Measurements from ENCODE around the gene GRK1.
"Not testable (repeated sequence)": the region's sequence is repeated elsewhere in the genome, so short reads cannot be mapped to it uniquely, and the experiment has no call there.

GRK1 gene

DNA sequence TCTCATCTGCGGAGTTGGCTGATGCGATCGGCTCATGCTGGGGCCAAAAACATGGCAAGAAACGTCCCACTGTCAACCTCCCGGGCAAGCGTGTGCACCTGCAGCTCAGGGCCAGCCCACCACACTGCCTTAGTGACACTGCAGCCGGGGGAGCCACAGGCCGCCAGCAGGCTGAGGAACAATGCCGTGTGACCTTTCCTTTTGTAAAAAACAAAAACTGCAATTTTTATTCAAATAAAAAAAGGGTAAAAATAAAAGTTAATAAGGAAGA, 73.2 kb downstream of the GRK1 start:
- no peak overlapping the region for H3K27ac ChIP-seq
- no peak overlapping the region for H3K4me3 ChIP-seq
- DNase-seq (ENCODE audit: low read depth, low spot score) = no peak

DNA sequence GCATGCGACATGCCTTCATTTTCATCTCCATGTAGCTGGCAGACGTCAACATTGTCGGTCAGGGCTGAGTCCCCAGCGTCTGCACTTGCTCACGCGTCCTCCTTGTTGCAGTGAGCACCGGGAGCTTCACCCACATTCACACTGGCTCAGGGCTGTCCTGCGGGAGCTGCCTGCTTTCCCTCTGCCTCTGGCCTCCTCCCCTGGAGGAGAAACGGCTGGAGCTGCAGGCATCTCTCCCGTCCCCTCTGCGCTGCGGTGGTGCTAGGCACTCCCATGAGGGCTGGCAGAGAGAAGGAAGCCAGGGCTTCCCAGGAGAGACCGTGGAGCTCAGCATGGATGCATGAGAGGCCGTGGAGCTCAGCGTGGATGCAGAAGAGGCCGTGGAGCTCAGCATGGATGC, 73.6 kb downstream of the GRK1 start:
- no peaks in the 10 kb centered on the region for H3K36me3 ChIP-seq (ENCODE audit: insufficient read depth, low read length)
- no peak overlapping the region for H3K27ac ChIP-seq
- no peaks in the 10 kb centered on the region for H3K9me3 ChIP-seq (ENCODE audit: low read depth, low read length)
- H3K4me3 ChIP-seq = no peak overlapping the region
- H3K9ac ChIP-seq (ENCODE audit: insufficient read length) = no peak overlapping the region
- no peak for TF ChIP-seq FOXP2 (optimal IDR thresholded peaks at IDR 0.05; ENCODE audit: control extremely low read depth, extremely low read length, insufficient read depth)
- TF ChIP-seq EZH2 (IDR thresholded peaks at IDR 0.05) = no peak
- TF ChIP-seq POLR2AphosphoS5 (IDR thresholded peaks at IDR 0.05; ENCODE audit: borderline replicate concordance, low read depth, low read length) = no peak
- DNase-seq (ENCODE audit: low read depth, low spot score) = no peak

More for the DNA sequence above, 73.2 kb downstream of the GRK1 start:
- TF ChIP-seq FOXP2 (optimal IDR thresholded peaks at IDR 0.05; ENCODE audit: control extremely low read depth, extremely low read length, insufficient read depth) (no peak), POLR2AphosphoS5 (IDR thresholded peaks at IDR 0.05; ENCODE audit: borderline replicate concordance, low read depth, low read length) (no peak), EZH2 (IDR thresholded peaks at IDR 0.05) (no peak)
- Histone ChIP-seq H3K9me3 (ENCODE audit: low read depth, low read length) (no peaks in the 10 kb centered on the region), H3K9ac (ENCODE audit: insufficient read length) (no peak overlapping the region), H3K36me3 (ENCODE audit: insufficient read depth, low read length) (no peaks in the 10 kb centered on the region)

DNA sequence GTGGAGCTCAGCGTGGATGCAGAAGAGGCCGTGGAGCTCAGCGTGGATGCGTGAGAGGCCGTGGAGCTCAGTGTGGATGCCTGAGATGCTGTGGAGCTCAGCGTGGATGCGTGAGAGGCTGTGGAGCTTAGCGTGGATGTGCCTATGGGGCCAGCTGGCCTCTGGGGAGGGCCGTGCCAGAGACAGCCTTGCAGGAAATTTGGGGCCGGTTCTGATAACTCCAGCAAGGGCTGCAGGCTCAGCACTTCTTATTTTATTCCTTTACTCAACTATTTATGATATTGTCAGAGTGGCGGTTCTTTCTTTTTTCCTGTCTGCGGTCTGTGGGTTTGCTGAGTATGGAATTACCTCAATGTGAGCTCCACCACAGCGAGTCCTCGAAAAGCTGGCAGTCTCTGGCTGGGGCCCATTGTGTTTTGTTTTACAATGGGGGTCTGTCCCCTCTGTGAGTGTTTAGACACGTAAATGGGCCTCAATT, 74.2 kb downstream of the GRK1 start:
- peak; percentile 45 for DNase-seq (ENCODE audit: low read depth, low spot score)
- TF ChIP-seq FOXP2 (optimal IDR thresholded peaks at IDR 0.05; ENCODE audit: control extremely low read depth, extremely low read length, insufficient read depth) (no peak), POLR2AphosphoS5 (IDR thresholded peaks at IDR 0.05; ENCODE audit: borderline replicate concordance, low read depth, low read length) (no peak), EZH2 (IDR thresholded peaks at IDR 0.05) (no peak)
- H3K4me3 ChIP-seq = peak overlapping the region; percentile 42
- H3K36me3 ChIP-seq (ENCODE audit: insufficient read depth, low read length) = no peaks in the 10 kb centered on the region
- no peaks in the 10 kb centered on the region for H3K9me3 ChIP-seq (ENCODE audit: low read depth, low read length)
- H3K9ac ChIP-seq (ENCODE audit: insufficient read length) = no peak overlapping the region
- H3K27ac ChIP-seq = no peak overlapping the region

DNA sequence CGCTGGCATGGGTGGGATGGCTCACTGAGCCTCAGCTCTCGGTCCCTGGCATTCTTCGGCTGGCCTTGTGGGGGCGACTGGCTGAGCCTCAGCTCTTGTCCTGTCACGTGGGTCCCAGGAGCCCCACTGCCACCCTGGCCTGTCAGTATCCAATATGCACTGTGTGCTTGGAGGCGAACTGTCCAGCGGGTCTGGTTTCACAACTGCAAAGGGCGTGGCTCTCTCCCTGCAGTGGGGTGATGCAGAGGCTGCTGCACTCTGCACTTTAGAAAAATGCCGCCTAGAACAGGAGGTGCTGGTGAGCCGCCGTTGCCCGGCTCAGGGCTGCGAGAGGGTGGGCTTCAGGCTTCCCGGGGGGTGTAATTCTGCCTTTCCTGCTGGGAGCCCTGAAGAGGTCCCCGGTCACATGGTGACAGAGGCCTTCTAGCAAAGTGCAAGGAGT, 75.0 kb downstream of the GRK1 start:
- H3K27ac ChIP-seq = no peak overlapping the region
- no peak overlapping the region for H3K9ac ChIP-seq (ENCODE audit: insufficient read length)
- H3K36me3 ChIP-seq (ENCODE audit: insufficient read depth, low read length) = no peaks in the 10 kb centered on the region
- no peaks in the 10 kb centered on the region for H3K9me3 ChIP-seq (ENCODE audit: low read depth, low read length)
- DNase-seq (ENCODE audit: low read depth, low spot score) = no peak
- peak overlapping the region; percentile 42 for H3K4me3 ChIP-seq
- TF ChIP-seq POLR2AphosphoS5 (IDR thresholded peaks at IDR 0.05; ENCODE audit: borderline replicate concordance, low read depth, low read length) (no peak), FOXP2 (optimal IDR thresholded peaks at IDR 0.05; ENCODE audit: control extremely low read depth, extremely low read length, insufficient read depth) (no peak), EZH2 (IDR thresholded peaks at IDR 0.05) (no peak)

DNA sequence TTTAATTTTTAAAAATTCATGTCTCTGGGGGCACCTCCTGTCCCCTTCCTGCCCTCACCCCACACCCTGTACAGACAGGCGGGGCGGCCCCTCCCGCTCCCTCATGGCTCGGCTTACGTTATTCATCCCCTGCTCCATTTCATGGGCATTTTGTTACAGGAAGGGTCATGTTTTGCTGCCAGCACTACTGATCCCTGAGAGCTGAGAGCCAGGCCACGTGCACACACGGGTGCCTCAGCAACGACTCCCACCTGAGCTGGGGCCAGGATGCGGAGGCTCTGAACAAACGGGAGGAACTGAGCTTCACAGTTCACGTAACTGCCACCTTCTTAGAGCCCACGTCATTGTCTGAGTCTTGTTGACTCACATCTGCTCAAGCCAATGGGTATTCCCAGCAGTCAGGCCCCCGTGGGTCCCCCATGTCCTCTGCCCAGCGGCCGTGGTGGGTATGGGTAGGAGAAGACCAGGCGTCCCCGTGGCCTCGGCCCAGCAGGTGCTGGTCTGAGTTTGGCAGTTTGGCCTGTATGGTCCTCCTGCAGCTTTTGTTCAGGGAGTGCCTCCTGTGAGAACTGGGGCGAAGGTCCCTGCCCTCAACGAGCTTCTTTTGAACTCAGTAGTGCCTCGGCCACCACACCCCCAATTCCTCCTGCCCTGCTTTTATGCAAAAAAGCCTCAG, 75.6 kb downstream of the GRK1 start:
- no peaks in the 10 kb centered on the region for H3K36me3 ChIP-seq (ENCODE audit: insufficient read depth, low read length)
- H3K9ac ChIP-seq (ENCODE audit: insufficient read length) = no peak overlapping the region
- no peak overlapping the region for H3K27ac ChIP-seq
- no peak overlapping the region for H3K4me3 ChIP-seq
- no peak for DNase-seq (ENCODE audit: low read depth, low spot score)
- TF ChIP-seq FOXP2 (optimal IDR thresholded peaks at IDR 0.05; ENCODE audit: control extremely low read depth, extremely low read length, insufficient read depth) (no peak), POLR2AphosphoS5 (IDR thresholded peaks at IDR 0.05; ENCODE audit: borderline replicate concordance, low read depth, low read length) (no peak), EZH2 (IDR thresholded peaks at IDR 0.05) (no peak)
- H3K9me3 ChIP-seq (ENCODE audit: low read depth, low read length) = no peaks in the 10 kb centered on the region

DNA sequence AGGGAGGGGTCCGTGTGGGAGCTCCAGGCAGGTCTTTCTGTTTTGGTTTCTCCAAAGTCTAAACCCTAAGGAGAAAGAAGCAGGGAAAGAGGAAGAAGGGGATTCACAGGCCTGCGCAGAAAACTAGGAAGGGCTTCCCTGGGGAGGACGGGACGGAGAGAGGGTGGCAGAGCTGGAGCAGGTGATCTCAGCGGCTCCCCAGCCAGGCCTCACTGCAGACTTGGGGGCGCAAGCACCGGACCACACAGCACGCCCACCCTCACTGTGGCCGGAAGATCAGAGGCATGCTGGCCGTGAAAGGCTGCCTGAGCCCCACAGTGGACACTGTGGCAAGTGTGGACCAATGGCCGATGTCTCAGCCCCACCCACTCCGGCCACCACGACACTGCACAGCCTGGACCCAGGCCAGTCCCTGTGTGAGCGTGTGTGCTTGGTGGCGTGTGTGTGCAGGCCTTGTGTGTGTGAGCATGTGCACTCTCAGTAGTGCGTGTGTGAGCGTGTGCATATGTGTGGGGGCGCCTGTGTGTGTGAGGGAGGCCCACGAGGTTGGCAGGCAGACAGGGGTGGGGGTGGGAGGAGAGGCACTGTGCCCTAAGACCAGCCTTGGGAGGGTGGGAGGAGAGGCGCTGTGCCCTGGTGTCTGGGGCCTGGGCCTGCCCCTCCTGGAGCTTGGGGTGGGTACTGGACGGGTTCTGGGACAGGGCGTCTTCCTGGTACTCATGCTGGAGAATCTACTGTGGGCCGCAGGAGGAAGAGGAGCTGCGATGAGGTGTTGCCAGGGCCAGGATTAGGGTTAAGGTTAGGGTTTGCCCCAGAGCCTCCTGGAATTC, 76.6 kb downstream of the GRK1 start:
- Histone ChIP-seq H3K9ac (ENCODE audit: insufficient read length) (no peak overlapping the region), H3K27ac (no peak overlapping the region), H3K4me3 (no peak overlapping the region), H3K9me3 (ENCODE audit: low read depth, low read length) (no peaks in the 10 kb centered on the region), H3K36me3 (ENCODE audit: insufficient read depth, low read length) (no peaks in the 10 kb centered on the region)
- TF ChIP-seq FOXP2 (optimal IDR thresholded peaks at IDR 0.05; ENCODE audit: control extremely low read depth, extremely low read length, insufficient read depth) (no peak), EZH2 (IDR thresholded peaks at IDR 0.05) (no peak), POLR2AphosphoS5 (IDR thresholded peaks at IDR 0.05; ENCODE audit: borderline replicate concordance, low read depth, low read length) (no peak)
- no peak for DNase-seq (ENCODE audit: low read depth, low spot score)

DNA sequence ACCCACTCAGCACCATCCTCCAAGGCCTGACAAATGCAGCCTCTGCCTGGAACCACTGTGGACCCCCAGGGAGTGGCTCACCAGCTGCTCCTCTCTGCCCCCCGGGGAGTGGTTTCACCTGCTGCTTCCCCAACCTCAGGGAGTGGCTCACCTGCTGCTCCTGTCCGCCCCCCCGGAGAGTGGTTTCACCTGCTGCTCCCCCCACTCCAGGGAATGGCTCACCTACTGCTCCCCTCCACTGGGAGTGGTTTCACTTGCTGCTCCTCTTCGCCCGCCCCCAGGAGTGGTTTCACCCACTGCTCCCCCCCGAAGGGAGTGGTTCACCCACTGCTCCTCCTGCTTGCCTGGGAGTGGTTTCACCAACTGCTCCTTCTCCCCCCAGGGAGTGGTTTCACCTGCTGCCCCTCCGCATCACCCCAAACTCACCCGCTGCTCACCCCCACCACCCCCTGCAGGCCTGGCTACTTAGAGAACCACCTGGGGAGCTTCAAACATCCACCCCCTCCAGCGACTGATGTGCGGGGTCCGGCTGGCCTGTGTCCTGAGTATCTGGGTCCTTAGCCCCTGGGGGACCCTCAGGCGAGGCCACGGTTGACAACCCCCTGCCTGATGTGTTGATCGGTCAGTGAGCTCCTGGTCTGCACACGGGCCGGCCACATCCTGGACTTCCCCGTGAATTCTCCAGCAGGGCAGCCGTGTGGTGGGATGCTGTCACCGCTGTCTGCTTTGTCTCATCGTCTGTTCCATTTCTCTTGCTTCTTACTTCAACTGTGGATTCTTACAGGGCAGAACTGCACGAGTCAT, 77.4 kb downstream of the GRK1 start:
- Histone ChIP-seq H3K9ac (ENCODE audit: insufficient read length) (no peak overlapping the region), H3K9me3 (ENCODE audit: low read depth, low read length) (no peaks in the 10 kb centered on the region), H3K36me3 (ENCODE audit: insufficient read depth, low read length) (no peaks in the 10 kb centered on the region), H3K27ac (no peak overlapping the region), H3K4me3 (no peak overlapping the region)
- TF ChIP-seq EZH2 (IDR thresholded peaks at IDR 0.05) (no peak), POLR2AphosphoS5 (IDR thresholded peaks at IDR 0.05; ENCODE audit: borderline replicate concordance, low read depth, low read length) (no peak), FOXP2 (optimal IDR thresholded peaks at IDR 0.05; ENCODE audit: control extremely low read depth, extremely low read length, insufficient read depth) (no peak)
- DNase-seq (ENCODE audit: low read depth, low spot score) = no peak

DNA sequence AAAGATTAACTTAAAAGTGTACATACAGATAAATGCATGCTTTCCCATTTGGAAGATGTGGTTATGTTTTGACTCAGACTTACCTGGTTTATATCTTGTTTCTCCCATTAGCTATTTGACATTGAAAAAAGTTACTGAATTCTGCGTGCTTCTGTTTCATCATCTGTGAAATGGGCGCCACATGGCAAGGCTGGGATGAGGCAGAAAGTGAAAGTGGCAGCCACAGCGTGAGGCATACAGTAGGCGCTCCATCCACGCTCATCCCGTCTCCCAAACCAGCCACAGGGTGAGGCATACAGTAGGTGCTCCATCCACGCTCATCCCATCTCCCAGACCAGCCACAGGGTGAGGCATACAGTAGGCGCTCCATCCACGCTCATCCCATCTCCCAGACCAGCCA, 78.0 kb downstream of the GRK1 start:
- H3K27ac ChIP-seq = no peak overlapping the region
- H3K4me3 ChIP-seq = no peak overlapping the region
- H3K9me3 ChIP-seq (ENCODE audit: low read depth, low read length) = no peaks in the 10 kb centered on the region
- no peaks in the 10 kb centered on the region for H3K36me3 ChIP-seq (ENCODE audit: insufficient read depth, low read length)
- TF ChIP-seq EZH2 (IDR thresholded peaks at IDR 0.05) (no peak), POLR2AphosphoS5 (IDR thresholded peaks at IDR 0.05; ENCODE audit: borderline replicate concordance, low read depth, low read length) (no peak), FOXP2 (optimal IDR thresholded peaks at IDR 0.05; ENCODE audit: control extremely low read depth, extremely low read length, insufficient read depth) (no peak)
- no peak for DNase-seq (ENCODE audit: low read depth, low spot score)
- H3K9ac ChIP-seq (ENCODE audit: insufficient read length) = no peak overlapping the region

DNA sequence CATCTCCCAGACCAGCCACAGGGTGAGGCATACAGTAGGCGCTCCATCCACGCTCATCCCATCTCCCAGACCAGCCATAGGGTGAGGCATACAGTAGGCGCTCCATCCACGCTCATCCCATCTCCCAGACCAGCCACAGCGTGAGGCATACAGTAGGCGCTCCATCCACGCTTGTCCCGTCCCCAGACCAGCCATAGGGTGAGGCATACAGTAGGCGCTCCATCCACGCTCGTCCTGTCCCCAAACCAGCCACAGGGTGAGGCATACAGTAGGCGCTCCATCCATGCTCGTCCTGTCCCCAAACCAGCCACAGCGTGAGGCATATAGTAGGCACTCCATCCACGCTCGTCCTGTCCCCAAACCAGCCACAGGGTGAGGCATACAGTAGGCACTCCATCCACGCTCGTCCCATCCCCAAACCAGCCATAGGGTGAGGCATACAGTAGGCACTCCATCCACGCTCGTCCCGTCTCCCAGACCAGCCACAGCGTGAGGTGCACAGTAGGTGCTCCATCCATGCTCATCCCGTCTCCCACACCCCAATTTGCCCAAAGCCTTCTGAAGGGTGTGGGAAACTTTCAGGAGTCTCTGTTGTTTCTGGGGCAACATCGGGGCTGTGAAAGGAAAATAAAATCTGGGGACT, 78.6 kb downstream of the GRK1 start:
- not testable (repeated sequence) for H3K27ac ChIP-seq; H3K9ac ChIP-seq (ENCODE audit: insufficient read length); H3K36me3 ChIP-seq (ENCODE audit: insufficient read depth, low read length); H3K9me3 ChIP-seq (ENCODE audit: low read depth, low read length); H3K4me3 ChIP-seq; DNase-seq (ENCODE audit: low read depth, low spot score)

All from SK-N-MC (cell line).